EH (cell line): ENCODE results near the gene VPS16.
"Not testable (repeated sequence)": the region's sequence is repeated elsewhere in the genome, so short reads cannot be mapped to it uniquely, and the experiment has no call there.

Experiments used
- DNase-seq: peaks from one replicate; pipeline ENCODE4 v3.0.0-alpha.2; 2015; ENCODE audit warnings: low read depth

The VPS16 gene

DNA sequence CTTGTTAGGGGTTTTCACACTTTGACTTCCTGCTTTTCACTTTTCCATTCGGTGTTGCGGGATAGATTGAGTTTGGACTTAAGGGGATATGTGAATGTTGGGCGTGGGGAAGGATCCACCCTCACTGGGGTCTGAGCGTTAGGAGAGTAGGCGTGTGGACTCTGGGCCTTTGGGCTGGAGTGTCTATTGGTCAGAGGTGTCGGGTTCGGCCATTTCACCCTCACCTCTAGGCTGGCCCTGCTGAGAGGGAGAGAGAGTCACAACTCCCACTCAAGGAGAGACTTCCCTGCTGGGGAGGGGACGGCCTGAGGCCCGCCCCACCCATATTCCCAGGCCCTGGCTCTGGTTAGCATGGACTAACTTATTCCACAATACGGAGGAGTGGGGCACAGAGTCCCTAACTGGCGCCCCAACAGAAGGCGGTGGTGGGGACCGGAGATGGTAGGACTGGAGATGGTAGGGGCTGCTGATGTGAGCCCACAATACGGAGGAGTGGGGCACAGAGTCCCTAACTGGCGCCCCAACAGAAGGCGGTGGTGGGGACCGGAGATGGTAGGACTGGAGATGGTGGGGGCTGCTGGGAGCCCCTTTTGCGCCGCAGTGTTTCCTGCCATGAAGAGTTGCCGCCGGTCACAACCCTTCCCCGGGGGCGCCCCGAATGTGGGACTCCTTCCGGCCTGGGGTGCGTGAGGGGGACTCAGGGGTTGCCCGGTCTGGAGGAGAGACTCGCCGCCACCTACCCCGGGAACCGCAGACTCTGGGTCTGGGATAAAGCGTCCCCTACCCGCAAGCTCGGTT, 31.3 kb downstream of the VPS16 start:
- DNase-seq = no peak

DNA sequence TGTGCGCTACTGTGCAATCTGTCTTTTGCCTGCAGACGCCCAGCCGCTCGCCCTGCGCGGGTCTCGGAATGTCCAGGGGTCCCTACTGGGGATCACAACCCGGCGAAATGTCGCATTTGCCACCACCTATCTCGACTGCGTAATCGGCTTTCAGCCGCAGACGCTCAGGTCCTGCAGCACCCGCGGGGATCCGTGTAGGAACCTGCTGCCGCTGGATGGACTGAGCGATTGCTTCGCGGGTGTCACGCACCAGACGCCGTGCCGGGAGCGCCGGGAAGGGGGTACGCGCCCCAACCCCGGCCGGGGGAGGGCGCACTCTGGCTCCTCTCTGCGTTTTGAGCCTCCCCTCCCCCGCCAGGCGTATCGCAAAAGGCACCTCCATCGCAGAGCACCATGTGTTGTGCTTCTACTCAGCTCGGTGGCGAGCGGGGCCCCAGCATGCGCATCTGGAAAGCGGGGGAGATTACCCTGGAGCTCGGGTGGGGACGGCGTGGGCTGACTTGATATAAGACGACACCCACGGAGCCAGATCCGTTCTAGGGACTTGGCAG, 32.0 kb downstream of the VPS16 start:
- peak; percentile 57 for DNase-seq

DNA sequence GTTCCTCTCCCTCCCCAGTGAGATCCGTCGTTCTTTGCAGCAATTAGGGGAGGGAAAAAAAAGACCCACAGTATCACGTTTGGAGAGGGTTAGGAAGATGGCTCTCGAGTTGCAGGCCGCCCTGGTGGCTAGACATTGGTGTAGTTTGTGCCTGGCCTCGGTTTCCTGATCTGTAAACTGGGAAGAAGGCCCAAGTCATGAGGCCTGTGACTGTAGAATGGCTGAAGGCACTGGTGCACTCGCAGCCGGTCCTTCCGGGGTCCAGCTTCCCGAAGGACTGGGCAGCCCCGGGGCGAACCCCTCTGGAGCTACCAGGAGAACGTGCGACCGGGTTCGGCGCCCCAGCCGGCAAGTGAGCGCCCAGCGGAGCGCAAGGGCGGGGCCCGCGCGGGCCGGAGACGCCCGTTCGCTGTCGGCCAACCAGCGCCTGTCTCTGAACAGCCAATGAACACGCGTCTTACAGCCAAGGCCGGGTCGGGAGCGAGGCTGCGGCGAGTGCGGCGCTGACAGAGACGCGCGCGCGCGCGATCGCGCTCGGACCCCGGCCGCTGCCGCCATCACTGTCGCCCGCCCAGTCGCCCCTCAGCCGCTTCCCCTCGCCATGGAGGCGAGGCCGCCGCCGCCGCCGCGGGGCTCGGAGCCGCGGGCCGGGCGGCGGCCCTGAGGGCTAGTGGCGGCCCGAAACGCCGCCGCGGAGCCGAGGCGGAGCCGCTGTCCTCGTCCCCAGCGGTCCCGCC, 32.6 kb downstream of the VPS16 start, which contains the start of gene PTPRA:
Gene PTPRA (plus strand): TSS at position 472 of the 737 bp plus-strand sequence. CDS start 90,797 bp downstream, outside the sequence.
- DNase-seq = peak; percentile 90

DNA sequence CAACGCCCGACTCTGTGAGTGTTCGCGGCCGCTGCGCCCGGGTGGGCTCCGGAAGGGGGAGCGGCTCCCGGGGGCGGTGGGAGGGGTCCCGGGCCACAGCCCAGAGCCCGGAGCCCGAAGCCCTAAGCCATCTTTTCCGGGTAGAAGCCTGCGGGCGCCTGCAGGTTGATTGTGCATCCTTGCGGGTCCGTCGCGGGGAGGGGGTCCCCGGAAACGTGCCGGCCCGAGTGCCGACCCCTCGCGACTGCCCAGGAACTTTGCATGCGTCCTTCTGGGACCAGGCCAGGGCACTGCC, 33.1 kb downstream of the VPS16 start:
- no peak for DNase-seq

DNA sequence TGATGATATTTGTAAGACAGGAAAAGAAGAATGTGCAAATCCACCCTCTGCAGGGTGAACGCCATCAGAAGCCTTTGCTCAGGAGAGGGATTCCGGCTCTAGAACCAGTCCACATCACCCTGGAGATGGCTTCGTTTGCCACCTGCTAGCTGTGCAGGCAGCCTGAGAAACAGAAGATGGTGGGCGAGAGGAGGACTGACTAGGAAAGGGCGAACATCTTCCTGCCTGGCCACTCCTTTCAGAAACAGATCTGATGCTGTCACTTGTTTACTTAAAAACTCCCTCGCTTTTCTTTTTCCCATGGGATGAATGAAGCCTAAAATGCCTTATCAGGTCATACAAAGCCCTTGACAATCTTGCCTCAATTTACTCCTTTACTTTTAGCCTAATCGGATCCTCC, 33.9 kb downstream of the VPS16 start:
- DNase-seq = peak; percentile 18

DNA sequence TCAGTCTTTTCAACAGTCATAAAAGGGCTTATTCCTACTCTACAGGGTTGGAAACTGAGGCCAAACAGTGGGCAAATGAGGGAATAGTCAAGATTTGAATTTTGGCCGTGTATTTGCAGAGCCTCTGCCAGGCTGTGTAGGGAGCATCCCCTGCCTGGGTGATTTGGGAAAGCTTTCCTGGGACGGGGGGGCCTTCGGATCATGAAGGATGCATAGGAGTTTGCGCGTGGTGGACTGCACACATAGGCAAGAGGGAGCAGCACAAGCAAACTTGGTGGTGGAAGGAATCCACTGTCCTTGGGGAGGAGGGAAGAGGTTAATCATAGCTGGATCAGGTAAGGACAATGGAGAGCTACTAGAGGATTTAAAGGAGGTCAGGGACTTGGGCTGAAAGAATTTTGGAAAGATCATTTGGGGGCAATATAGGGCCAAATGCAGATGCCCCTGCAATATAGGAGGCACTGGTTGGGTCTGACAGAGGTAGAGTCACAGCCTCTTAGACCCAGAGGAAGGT, 35.2 kb downstream of the VPS16 start:
- no peak for DNase-seq

DNA sequence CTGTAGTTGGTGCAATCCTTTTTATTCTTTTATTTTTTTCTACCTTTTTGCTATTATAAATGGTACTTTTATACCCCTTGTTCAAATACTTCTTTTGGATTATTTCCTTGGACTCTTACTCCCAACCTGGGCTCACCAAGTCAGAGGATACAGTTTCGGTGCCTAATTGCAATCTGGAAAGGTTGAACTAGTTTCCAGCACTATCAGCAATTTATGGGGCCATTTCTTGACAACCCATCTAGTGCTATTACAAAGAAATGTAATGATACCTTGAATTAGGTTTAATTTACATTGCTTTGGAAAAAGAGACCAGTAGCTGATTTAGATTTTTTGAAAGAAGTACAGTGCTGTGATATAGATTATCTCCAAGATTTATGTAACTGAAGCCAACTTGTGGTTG, 38.0 kb downstream of the VPS16 start:
- DNase-seq = no peak

DNA sequence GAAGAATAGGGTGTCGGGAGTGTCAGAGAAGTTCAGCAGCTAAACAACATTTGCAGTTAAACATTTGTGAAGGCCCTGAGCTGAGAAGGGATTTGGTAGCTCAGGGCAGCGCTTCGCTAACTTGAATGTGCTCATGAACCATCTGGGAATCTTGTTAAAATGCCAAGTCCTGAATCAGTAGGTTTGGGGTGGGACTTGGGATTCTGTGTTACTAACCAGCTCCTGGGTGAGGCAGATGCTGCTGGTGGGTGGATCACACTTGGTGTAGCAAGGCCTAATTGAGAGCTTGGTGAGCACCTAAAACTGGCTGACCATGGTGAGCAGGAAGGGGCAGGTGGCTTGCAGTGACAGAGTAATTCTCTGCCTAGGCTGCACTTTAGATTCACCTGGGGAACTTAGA, 38.6 kb downstream of the VPS16 start:
- peak; percentile 84 for DNase-seq

DNA sequence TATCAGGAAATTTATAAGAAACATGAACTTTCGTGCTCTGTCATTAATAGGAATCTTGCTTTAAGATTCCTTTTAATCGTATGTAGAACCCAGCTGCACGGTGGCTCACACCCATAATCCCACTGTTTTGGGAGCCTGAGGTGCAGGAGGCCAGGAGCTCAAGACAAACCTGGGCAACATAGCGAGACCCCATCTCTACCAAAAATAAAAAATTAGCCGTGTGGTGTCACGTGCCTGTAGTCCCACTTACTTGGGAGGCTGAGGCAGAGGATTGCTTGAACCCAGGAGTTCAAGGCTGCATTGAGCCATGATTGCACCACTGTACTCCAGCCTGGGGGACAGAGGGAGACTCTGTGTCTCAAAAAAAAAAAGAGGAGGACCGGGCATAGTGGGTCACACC, 40.1 kb downstream of the VPS16 start:
- no peak for DNase-seq

DNA sequence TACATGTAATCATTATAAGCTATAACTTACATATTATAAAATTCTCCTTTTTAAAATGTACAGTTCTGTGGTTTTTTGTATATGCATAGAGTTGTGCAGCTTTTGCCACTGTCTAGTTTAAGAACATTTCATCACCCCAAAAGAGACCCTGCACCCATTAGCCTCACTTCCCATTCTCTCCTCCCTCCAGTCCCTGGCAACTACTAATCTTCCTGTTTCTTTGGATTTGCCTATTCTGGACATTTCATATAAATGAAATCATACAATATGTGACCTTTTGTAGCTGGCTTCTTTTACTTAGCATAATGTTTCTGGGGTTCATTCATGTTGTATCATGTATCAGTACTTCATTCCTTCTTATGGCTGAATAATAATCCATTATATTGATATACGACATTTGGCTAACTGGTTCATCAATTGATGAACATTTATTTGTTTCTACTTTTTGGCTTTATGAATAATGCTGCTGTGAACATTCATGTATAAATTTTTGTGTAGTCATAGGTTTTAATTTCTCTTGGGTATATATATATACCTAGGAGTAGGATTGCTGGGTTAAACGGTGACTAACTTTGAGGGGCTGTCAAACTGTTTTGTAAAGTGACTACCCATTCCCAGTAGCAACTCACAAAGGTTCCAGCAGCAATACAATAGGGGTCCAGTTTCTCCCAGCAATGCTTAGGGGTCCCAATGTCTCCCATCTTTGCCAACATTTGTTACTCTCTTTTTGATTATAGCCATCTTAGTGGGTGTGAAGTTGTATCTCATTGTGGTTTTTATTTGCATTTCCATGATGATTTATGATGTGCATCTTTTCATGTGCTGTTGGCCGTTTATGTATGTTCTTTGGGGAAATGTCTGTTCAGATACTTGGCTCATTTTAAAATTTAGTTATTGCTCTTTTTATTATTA, 43.4 kb downstream of the VPS16 start:
- no peak for DNase-seq

DNA sequence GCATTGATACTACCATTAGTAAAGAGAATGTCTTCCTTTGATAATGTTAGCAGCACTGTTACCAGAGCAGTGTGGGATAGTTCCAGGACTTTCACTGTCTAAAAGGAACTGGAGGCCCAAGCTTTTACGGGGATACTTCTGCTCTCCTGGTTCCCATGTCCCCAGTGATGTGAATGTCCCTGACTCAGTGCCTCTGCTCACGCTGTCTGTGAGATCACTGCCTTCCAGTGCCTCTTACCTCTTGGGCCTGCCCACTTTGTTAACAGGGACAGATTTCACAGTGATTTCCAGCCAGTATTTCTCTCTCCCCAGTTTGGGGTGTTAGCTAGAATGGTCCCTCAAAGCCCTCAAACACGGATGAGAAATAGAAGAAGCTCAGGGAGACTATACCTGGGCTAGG, 47.2 kb downstream of the VPS16 start:
- DNase-seq = no peak

DNA sequence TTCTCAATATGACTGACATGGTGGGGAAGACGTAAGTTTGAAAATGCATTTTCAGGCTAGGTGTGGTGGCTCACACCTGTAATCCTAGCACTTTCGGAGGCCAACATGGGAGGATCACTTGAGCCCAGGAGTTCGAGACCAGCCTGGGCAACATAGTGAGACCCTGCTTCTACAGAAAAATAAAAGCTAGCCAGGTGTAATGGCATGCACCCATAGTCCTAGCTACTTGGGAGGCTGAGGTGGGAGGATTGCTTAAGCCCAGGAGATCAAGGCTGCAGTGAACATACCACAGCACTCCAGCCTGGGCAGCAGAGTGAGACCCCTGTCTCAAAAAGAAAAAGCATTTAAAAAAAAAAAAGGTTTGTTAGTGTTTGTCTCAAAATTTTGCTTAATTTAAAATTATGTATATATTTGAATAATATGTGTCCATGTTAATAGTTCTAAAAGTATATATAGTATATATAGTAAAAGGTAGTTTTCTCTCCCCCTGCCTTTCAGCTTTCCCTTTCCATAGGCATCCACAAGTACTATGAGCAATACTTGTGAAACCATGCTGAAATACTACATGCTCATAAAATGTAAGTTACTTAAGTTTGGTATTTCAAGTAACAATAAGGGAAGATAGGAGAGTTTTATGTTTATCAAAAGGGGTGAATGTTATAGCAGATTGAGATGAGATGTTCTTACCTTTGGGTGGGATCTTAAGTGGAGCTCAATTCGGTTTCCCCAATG, 47.8 kb downstream of the VPS16 start:
- DNase-seq = no peak

DNA sequence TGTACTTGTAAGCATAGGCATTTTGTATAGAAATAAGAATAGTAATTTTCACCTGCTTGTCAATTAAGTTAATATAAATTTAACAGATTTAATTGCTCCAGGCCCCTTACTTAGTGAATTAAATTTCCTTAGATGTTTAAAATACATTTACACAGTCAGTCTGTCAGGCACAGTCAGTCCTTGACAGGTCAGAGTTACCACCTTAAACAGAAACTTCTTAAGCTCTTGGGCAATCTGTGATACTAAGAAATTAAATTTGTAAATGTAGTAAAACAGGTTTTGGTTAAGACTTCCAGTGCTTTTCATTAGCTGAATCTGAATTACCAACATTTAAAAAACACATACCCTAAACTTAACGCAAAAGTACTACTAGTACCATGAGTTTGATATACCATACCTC, 48.7 kb downstream of the VPS16 start:
- no peak for DNase-seq

DNA sequence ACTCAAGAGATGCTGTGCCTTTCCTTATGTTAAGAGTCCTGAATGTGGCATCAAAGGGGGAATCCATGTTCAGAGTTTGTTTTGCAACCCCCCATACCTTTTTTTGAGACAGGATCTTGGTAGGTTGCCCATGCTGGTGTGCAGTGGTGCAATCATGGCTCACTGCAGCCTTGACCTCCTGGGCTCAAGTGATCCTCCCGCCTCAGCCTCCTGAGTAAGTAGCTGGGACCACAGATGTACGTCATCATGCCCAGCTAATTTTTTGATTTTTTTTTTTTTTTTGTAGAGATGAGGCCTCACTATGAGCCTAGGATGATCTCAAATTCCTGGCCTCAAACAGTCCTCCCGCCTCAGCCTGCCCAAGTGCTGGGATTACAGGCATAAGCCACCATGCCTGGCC, 49.3 kb downstream of the VPS16 start:
- no peak for DNase-seq

DNA sequence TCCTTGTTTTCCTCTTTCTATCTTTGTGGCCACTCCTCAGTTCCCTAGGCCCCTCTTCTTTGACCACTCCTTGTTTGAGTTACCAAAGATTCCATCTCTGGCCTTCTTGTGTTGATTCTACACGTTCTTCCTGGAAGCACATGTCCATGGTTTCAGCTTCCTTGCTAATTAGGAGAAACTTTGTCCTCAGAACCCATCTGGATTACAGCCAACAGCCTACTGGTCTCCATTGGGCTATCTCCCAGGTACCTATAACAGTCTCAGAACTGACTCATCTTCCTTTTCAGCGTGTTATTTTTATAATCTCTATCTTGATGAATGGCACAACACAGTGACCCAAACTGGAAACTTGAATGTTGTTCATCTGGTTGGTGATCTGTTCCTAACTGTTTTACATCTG, 50.2 kb downstream of the VPS16 start:
- peak; percentile 79 for DNase-seq

DNA sequence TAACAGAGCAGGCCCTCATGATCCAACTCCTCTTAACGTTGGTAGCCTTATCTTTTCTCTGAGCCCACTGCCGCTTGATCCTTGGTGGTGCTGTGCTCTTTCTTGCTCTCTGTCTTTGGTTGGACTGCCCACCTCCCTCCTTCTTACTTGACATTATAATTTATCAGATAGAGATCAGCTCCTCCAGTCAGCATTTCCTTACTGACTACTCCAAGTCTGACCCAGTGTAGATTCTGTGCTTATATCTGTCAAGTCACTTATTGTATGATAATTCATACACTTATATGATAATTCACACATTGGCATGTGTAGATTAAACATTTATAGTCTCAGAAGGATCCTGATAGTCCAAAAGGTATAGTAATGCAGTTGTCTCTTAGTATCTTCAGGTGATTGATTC, 50.8 kb downstream of the VPS16 start:
- no peak for DNase-seq

DNA sequence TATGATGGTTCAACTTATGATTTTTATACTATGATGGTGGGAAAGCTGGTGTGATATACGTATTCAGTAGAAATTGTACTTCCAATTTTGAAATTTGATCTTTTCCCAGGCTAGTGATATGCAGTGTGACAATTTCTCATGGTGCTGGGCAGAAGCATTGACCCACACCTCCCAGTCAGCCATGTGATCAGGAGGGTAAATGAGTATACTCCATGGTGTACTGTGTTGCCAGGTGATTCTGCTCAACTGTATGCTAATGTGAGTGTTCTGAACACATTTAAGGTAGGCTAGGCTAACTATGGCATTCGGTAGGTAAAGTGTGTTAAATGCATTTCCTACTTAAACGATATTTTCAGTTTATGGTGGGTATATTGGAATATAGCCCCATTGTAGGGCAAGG, 51.8 kb downstream of the VPS16 start:
- no peak for DNase-seq

DNA sequence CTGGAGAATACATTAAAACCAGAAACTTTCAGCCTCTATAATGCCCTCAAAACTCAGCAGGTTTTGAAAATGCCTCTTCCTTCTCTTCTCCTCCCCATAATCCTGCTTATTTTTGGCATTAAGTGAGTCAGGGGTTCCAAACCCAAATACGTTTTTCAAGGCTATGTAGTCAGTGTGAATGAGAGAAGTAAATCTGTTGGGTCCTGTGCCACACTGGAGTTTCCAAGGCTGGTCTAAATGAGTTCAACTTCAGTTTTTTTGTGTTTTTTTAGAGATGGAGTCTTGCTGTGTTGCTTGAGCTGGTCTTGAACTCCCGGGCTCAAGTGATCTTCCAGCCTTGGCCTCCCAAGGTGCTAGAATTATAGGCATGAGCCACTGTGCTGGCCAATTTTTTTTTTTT, 53.7 kb downstream of the VPS16 start:
- no peak for DNase-seq

DNA sequence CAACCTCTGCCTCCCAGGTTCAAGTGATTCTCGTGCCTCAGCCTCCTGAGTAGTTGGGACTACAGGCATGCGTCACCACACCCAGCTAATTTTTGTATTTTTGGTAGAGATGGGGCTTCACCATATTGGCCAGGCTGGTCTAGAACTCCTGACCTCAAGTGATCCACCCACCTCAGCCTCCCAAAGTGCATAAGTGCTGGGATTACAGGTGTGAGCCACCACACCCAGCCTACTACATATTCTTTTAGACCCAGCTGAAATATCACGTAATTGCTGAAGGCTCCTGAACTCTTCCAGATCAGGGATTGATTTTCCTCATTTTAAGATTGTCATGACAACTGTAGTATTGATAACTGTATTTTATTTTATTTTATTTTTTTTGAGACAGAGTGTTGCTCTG, 54.6 kb downstream of the VPS16 start:
- DNase-seq = not testable (repeated sequence)

DNA sequence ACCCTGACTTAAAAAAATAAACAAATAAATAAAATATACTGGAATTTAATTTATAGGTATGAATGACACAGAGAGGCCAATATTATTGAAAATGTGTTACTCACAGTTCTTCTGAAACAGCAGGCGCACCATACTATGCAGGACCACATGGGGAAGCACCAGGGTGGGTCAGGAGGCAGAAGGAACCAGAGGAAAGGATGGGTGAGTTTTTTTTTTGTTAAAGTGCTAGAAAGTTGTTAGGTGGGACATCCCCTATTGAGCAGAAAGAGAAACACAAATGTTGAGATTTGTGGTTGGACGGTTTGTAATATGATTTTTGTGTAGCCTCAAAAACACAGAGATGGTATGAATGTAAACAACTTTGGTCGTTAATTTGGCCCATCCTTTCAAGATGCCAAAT, 58.7 kb downstream of the VPS16 start:
- no peak for DNase-seq

DNA sequence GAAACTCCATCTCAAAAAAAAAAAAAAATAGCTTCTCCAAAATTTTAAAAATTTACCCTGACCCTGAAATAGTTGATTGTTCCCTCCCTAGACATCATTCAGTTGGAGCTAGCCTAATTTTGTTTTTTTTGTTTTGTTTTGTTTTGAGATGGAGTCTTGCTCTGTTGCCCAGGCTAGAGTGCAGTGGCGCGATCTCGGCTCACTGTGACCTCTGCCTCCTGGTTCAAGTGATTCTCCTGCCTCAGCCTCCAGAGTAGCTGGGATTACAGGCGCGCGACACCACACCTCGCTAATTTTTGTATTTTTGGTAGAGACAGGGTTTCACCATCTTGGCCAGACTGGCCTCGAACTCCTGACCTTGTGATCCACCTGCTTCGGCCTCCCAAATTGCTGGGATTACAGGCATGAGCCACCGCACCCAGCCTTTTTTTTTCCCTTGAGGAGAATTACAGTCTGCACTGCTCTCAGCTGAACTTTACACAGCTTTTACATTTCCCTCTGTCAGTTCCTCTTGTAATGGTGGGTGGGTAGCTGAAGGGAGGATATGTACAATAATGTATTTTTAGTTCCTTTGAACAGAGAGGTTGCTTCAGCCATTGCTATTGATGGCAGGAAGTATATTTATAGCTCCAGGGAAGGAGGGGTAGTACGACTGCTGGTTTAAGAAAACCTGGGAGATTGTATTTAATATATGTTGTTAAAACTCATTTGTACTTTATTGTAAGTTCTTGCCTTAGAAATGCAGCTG, 60.5 kb downstream of the VPS16 start:
- DNase-seq = no peak
